HuH-7.5 (cell line): ENCODE measurements around the gene SLC18A2.

Source experiments
- DNase-seq: peaks from one replicate; pipeline ENCODE4 v3.0.0; 2011; ENCODE audit warnings: low spot score

Gene SLC18A2

GRCh38 chr10:117313641-117314040 is 72.7 kb downstream of the SLC18A2 start:
- no peak for DNase-seq

DNA sequence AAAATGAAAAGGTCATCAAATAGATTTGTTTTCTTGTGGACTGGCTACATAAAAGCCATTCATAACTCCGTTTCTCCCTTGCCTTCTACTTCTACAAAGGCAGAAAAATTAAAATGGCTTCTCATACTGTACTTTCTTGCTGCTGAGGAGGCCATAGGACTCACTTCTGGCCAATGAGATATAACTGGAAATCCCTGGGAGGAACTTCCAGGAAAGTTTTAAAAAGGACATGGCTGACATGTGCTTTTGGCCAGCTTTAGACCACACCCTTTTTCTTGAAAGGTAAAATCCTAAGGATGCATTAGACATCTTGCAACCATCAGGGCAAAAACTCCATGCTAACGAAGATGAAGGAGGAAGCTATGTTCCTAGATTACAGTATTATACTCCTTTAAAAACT is 75.8 kb downstream of the SLC18A2 start:
- no peak for DNase-seq

DNA sequence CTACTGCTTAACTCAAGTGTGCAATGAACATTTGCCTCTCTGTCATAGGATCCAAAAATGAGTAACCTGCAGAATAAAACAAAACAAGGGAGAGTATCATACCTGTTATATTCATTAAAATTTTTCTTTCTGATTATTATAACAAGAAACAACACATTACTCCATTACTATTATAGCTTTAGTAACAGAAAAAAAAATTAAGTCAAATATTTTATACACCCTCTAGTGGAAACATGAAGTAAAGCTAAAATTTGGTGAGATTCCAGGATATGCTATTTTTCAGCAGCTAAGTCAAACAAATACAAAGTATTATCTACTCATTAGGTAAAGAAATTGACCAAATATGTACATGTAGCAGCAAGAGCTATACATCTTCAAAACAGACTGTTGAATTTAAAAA is 78.0 kb downstream of the SLC18A2 start:
- no peak for DNase-seq

GRCh38 chr10:117320050-117320665 is 79.2 kb downstream of the SLC18A2 start:
- no peak for DNase-seq

GRCh38 chr10:117322260-117322659 is 81.3 kb downstream of the SLC18A2 start:
- no peak for DNase-seq

DNA sequence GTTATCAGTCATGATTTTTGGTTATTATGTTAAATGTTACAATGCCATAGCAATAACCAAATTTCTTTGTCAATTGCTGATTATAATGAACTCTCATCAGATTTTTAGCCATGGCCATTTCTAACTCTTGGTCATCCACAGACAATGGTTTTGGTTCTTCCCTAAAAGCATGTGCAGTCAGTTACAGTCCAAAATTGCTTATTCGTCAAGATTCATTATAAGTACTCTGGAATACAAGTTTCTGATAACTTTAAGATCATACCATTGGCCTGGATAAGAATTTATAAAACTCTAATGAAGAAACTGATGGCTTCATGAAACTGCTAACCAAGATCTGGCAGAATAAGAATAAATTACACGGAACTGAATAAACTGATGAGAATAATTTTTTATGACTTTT is 83.5 kb downstream of the SLC18A2 start:
- DNase-seq = no peak

GRCh38 chr10:117327262-117327661 is 86.3 kb downstream of the SLC18A2 start:
- no peak for DNase-seq
